IPS-NIHi7 (cell line): ENCODE results near the gene REG4.
"Not testable (repeated sequence)": the region's sequence is repeated elsewhere in the genome, so short reads cannot be mapped to it uniquely, and the experiment has no call there.

ENCODE experiments used
- DNase-seq: peaks from one replicate; pipeline ENCODE4 v3.0.0; 2012; ENCODE audit warnings: mixed read lengths; ENCODE audit errors: extremely low spot score

Gene REG4

DNA sequence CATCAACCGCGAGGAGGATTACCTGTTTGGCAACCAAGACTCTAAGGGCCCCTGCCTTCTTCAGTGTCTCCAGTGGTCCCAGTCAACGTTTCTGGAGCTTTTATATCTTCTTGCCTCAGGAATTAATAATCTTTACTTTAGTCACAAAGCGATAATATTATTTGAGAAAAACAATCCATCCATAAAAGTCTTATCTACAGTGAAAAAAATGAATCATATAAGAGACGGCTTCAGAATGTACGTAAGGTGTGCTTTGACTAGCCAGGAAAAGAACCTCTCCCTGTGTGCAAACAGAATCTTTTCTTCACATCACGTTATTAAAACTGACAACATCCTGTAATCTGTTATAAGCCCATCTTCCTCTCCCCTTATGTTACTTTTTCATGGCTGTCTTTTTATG is at the start of gene REG4:
Gene REG4, minus strand, starts transcription at position 74 of the 400 bp plus-strand sequence. CDS start 2,691 bp downstream, outside the sequence.
- no peak for DNase-seq

- DNase-seq: no peak
Measured at GRCh38 chr1:119859647-119860046, 48.4 kb upstream of the REG4 start.

DNA sequence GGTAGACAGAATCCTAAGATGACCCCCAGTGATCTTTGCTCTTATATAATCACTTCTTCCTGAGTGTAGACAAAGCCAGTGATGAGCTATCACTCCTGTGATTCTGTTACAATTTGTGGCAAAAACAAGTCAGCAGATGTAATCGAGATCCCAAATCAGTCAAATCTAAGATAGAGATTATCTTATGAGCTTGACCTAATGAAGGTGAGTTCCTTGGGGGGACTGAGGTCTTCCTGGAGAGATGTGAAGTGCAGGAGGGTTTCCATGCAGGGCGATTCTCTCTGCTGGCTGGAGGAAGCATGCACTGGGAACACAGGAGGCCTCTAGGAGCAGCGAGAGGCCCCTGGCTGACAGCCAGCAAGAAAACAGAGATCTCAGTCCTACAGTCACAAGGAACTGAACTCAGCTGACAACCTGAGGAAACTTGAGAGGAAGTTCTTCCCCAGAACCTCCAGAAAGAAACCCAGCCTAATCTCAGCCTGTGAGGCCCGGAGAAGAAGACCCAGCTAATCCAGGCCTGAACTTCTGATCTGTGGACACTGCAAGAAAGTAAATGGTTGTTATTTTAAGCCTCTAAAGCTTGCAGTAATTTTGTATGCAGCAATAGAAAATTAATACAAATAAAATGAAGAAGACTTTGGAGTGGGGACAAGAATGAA is 47.4 kb upstream of the REG4 start:
- DNase-seq: not testable (repeated sequence)

DNA sequence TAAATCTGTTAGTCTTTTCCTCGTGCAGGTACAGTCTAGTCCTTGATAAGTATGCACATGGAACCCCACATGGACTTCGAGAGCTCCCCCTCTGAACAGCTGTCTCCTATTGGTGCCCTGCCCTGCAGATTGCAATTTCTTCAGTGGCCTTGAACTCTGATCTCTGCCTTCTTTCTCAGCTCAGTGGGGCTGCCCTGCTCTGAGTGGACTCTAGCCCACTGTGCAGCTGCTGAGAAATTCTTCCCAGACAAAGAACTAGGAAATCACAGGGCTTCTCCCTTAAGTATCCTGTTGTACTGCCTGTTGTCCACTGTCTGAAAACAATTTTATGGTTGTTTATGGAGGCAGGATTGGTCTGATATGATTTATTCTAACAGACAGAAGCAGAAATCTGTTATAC is 46.9 kb upstream of the REG4 start:
- DNase-seq: no peak

DNA sequence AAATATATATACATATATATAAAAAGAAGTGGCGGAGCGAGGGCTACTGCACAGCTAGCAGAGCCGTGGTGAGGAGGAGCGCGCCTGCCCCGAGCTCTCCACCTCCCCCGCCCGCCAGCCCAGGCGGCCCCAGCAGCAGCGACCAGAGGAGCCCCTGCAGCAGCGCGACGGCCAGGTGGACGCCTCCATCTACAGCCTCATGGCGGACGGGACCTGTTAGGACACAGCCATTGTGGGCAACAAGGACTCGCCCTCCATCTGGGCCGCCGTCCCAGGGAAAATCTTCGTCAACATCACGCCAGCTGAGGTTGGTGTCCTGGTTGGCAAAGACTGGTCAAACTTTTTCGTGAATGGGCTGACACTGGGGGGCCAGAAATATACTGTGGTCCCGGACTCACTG is 41.9 kb upstream of the REG4 start:
- DNase-seq: no peak

DNA sequence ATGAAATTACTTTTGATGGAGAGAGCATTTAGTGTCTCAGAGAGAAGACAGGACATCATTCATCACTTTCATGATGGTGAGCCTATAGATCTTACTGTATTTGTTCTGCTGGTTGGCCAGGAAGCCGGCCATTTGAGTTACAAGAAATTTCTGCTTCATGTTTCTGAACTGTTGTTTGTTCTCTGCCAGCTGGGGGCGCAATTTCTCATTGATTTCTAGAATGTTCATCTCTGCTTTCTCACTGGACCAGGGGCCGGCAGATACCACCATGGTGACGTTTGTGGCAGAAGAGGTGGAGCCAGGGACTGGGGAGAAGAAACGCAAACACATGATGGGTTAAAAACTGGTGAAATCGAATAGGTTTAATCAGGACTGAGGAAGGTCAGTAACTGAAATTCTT is 32.9 kb upstream of the REG4 start:
- DNase-seq: peak; percentile 32

DNA sequence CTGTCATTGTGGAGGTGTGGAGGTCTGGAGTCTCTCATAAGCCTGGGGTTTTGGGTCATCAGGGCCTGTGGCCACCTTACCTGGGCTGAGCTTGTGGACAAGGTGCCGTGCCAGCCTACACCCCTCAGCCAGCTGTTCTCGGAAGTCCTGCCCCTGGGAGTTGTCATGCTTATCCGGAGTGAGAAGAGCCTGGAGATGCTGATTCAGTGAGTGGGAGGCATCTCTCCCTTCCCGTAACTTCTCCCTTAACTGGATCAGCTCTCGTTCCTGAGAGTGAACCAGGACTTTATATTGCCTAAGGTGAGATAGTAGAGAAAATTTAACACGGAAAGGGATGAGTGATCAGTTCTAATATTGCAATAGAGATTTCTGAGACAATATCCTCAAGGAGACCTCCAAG is 30.0 kb upstream of the REG4 start:
- no peak for DNase-seq

GRCh38 chr1:119840745-119841144 is 29.5 kb upstream of the REG4 start:
- no peak for DNase-seq

- DNase-seq: no peak
Measured at GRCh38 chr1:119838236-119838635, 27.0 kb upstream of the REG4 start.

- DNase-seq: no peak
Measured at GRCh38 chr1:119834990-119835389, 23.7 kb upstream of the REG4 start.

- DNase-seq: no peak
Measured at GRCh38 chr1:119831027-119831426, 19.8 kb upstream of the REG4 start.

DNA sequence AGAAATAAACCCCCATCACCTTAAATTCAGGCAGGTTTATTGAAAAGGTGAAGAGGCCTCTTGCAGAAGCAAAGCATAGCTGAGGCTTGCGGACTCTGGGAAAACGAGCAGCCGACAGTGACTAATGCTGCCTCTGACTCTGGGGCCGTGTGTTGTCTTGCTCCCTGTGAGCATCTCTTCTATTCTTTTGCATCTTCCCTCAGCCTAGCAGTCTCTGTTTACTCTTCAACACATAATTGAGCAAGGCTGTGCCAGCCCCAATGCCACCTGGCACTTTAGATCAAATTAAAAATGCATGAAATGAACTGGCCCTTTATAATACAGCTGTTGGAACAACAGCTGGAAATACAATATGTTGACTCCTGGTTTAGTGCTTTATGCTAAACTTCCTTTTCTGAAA is 18.4 kb upstream of the REG4 start:
- DNase-seq: no peak

GRCh38 chr1:119829006-119829405 is 17.7 kb upstream of the REG4 start:
- not testable (repeated sequence) for DNase-seq

DNA sequence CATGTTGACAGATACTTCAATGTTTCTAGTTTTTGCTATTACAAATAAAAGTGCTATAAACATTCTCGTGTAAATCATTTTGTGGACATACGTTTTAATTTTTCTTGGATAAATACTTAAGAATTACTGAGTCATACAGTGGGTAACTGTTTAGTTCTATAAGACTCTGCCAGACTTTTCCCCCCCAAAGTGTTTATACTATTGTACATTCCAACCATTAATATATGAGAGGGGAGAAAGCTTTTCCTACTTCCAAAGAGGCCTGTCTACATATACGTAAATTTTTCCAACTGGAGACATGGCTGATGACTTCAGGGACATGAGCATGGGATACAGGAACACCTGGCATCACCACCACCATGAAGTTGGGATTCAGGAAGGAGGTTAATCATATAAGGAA is 17.0 kb upstream of the REG4 start:
- no peak for DNase-seq

GRCh38 chr1:119827010-119827409 is 15.8 kb upstream of the REG4 start:
- DNase-seq: peak; percentile 60

DNA sequence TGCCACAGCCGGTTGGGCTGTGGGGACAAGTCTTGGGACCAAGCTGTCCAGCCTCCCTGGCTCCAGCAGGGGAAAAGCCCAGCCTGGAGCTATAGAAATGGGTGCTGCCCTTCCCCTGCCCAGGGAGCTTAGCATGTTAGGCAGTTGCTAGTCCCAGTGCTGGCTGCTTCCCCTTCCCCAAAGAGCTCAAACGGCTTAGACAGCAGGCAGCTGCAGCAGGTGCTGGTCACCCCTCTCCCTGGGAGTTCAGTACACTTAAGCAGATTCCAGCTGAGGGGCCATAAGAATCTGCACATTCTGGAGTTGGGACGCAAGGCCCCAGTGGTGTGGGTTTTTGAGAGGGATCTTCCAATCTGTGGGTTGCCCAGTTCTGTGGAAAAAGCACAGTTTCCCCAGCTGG is 11.1 kb upstream of the REG4 start:
- no peak for DNase-seq

DNA sequence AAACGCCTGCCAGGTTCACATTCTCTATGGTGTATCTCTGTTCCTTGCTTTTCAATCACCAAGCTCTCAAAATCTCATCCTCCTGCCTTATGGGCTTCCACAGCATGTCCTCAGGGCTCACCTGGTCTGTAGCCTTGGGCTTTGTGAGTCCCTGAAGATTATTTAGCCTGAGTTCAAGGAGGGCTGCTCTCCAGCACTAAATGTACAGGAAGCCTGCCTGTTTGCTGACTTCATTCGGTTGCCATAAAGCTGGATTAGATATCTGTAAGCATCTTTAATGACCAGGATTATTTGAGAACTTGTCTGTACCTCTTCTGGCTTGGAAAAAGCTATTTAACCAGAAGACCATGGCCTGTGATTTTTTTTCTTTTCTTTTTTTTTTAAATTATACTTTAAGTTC is 6.9 kb upstream of the REG4 start:
- DNase-seq: no peak

- DNase-seq: no peak
Measured at GRCh38 chr1:119816407-119816806, 5.1 kb upstream of the REG4 start.

DNA sequence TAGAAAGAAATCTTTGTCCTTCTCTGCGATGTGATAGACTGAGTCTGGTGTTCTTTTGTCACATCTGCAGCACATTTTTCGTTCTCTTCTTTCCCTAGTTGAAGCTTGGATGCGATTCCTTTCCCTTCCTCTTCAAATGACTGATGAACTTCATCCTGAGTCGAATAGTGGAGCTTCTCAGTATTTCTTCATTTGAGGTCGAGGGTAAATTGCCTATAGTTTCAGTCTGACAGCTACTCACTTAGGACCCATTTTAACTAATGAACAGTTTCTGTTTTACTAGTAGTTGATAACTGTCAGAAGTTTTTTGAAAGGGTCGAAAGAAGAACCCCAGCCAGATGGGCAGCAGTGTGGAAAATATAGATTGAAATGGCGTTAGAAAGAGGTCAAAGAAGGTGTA is 4.7 kb upstream of the REG4 start:
- DNase-seq: no peak

DNA sequence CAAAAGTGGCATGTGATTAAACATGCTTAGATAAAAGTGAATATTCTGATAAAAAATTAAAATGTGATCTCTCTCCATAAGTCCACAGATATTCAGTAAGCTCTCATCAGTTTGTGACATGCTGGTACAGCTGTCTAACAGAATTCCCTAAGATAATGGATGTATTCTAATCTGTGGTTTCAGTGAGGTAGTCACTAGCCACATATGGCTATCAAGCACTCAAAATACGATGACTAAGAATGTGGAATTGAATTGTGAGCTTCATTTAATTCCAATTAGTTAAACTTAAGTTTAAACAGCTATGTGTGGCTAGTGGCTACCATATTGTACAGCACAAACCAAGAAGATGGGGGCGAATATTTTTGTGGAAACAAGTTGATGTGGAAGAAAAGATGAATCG is 4.1 kb upstream of the REG4 start:
- DNase-seq: no peak

DNA sequence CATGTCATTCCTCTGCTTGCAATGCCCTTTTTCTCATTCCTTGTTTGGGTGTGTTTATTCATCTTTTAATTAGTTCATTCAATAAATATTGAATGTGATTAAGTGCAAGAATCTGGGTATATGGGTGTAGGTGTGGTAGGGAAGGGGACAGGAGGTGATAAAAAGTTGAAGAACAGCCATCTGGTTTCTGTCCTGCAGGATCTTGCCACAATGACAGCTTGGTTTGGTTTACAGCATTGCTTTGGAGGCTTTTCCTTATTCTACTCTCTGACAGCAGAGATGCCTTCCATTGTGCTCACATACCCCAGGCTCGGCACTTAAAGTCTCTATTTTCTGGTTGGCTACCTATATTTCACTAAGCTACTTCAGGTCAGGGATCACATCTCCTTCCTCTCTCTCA is 3.0 kb upstream of the REG4 start:
- no peak for DNase-seq

DNA sequence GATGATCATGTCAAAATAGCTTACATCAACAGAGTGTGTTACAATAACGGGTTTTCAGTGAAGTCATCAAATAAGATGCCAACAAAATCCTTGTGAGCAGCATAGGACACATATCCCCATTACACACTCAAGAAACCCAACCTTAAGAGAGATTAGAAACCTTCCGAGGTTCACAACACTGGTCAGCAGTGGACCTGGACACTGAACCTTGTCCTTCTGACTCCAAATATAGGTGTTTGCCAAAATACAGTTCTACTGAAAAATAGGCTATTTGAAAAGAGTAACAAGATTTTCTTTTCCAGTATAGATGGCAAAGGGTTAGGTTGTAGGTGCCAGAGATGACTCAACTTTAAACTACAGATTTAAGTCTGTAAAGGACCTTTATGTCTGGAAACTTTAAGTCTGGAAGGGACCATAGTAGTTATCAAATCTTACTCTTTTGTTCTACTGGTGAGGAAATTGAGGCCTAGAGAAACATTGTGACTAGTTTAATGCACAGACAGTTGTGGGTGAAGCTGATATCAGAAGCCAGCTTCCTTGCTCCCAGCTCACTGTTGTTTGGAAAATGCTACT is 811 bp upstream of the REG4 start:
- DNase-seq: no peak

DNA sequence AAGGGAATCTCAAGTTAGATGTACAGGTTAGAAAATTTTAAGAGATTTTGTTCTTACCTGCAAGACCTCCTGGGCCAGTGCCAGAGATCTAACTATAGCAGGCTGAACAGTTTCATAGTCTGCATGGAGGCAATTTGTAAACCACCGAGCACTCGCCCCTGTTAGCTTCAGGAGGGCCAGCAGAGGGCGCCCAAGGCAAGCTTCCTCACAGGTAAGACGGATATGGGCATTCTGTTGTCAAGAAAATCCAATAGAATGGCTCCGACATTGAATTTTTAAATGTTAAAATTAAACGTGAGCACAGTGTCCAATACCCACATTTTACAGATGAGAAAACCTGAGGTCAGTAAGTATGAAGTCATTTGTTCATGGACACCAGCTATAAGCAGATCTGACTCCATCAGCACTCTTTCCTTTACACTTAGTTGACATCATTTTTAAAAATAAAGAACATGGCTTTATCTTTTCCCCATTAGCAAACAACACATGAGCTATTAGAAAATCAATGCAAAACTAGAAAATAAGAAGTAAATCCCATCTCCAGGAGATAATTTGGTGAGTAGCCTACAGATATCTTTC is 2.2 kb downstream of the REG4 start:
- peak; percentile 83 for DNase-seq

DNA sequence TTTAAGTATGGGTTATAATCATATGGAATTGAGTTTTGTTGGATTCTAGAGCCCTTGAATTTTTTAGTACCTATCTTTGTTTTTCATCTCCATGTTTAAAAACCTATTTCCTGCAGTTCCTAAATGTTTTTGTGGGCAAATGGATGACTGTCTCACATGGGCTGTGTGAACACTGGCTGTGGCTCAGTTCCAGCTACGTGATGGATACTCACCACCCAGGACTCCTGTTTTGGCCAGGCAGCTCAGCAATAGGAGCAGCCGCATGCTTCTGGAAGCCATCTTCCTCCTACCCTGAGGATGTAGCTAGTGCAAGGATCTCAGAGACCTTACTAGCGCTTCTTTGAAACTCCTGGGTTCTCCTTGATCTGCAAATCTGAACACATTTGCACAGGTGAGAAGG is 2.8 kb downstream of the REG4 start:
- DNase-seq: no peak
